RWPE2 (cell line): Measurements from ENCODE around the gene LRRTM4.

ENCODE experiments used
- ATAC-seq: fragments of 200-7000 bp; cut with Tn5 transposase; 3 replicates; pipeline ENCODE4 v1.9.1; 2021; ENCODE audit warnings: low read depth
- DNase-seq: peaks from one replicate; pipeline ENCODE4 v3.0.0-alpha.2; 2020; ENCODE audit warnings: low spot score
- H3K27ac ChIP-seq: fragments of 450-650 bp; 2 replicates; pipeline ENCODE4 v1.5.1; 2017; ENCODE audit warnings: mild to moderate bottlenecking; ENCODE audit not compliant: poor library complexity, severe bottlenecking
- H3K27me3 ChIP-seq: fragments of 250-450 bp; sonication (Bioruptor Pico); 2 replicates; pipeline ENCODE4 v1.5.1; 2021; ENCODE audit warnings: mild to moderate bottlenecking, moderate library complexity; ENCODE audit not compliant: insufficient read depth, poor library complexity, severe bottlenecking
- H3K36me3 ChIP-seq: fragments of 250-450 bp; sonication (Bioruptor Pico); 2 replicates; pipeline ENCODE4 v1.5.1; 2020; ENCODE audit warnings: low read depth, mild to moderate bottlenecking, moderate library complexity
- H3K4me1 ChIP-seq: fragments of 250-450 bp; sonication (Bioruptor Pico); 2 replicates; pipeline ENCODE4 v1.5.1; 2021; ENCODE audit warnings: mild to moderate bottlenecking, moderate library complexity; ENCODE audit not compliant: insufficient read depth, poor library complexity, severe bottlenecking
- H3K4me3 ChIP-seq: fragments of 250-450 bp; sonication (Bioruptor Pico); 2 replicates; pipeline ENCODE4 v1.5.1; 2021; ENCODE audit warnings: mild to moderate bottlenecking, moderate library complexity; ENCODE audit not compliant: severe bottlenecking
- H3K9me3 ChIP-seq: fragments of 250-450 bp; sonication (Bioruptor Pico); 2 replicates; pipeline ENCODE4 v1.5.1; 2021; ENCODE audit warnings: mild to moderate bottlenecking, moderate library complexity; ENCODE audit not compliant: severe bottlenecking
- CTCF ChIP-seq: fragments of 450-650 bp; IDR thresholded peaks from one replicate; pipeline ENCODE4 v1.5.1; 2017; ENCODE audit warnings: mild to moderate bottlenecking, moderate library complexity; ENCODE audit not compliant: poor library complexity, severe bottlenecking

The LRRTM4 gene

DNA sequence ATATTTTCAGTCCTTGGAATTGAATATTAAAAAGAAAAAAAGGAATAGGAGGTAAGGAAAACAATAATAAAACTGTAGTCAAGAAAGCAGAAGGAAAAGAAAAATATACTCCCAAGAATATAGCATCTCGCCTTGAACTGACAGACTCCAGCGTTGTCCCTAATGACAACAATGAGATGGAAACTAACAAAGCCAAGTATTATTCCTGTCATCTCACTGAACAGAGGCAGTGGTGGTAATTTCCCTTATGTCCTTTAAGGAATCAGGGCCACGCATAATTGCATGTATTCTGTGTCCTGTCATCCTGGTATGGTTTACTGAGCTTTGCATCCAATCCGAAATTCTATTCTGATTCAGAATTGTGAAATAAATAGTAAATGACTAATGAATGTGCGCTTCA, 158.9 kb downstream of the LRRTM4 start:
- Histone ChIP-seq H3K4me1 (no peaks in the 10 kb centered on the region), H3K36me3 (no peaks in the 10 kb centered on the region), H3K4me3 (no peak overlapping the region), H3K9me3 (no peaks in the 10 kb centered on the region), H3K27me3 (no peaks in the 10 kb centered on the region), H3K27ac (no peak overlapping the region)
- ATAC-seq, result no peak
- no peak for TF ChIP-seq CTCF
- DNase-seq, result no peak

DNA sequence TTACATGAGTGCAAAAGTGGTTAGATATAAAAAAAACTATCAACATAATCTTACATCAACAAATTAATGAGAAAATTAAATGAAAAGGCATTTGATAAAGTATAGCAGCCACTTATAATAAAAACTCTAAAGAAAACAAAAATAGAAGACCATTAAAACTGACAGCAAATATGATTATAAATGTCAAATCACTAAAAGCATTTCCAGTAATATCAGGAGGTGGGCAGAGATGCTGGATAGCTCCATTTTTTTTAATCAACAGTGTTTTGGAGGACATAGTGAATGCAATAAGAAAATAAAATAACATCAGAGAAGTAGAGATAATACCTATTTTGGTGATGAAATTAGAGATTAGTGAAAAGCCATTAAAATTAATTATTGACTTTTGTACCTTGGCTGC, 173.4 kb downstream of the LRRTM4 start:
- DNase-seq (no peak), ATAC-seq (no peak)
- no peaks in the 10 kb centered on the region for H3K9me3 ChIP-seq
- TF ChIP-seq CTCF, result no peak
- no peaks in the 10 kb centered on the region for H3K36me3 ChIP-seq
- no peaks in the 10 kb centered on the region for H3K27me3 ChIP-seq
- no peak overlapping the region for H3K27ac ChIP-seq
- H3K4me3 ChIP-seq, result no peak overlapping the region
- H3K4me1 ChIP-seq, result no peaks in the 10 kb centered on the region

- no peaks in the 10 kb centered on the region for H3K27me3 ChIP-seq
- ATAC-seq, result no peak
- no peak for DNase-seq
- H3K27ac ChIP-seq, result no peak overlapping the region
- H3K4me1 ChIP-seq, result no peaks in the 10 kb centered on the region
- no peaks in the 10 kb centered on the region for H3K36me3 ChIP-seq
- TF ChIP-seq CTCF, result no peak
- no peak overlapping the region for H3K4me3 ChIP-seq
- no peaks in the 10 kb centered on the region for H3K9me3 ChIP-seq
Measured at GRCh38 chr2:77336013-77336412, 186.2 kb downstream of the LRRTM4 start.

GRCh38 chr2:77328134-77328931, 193.8 kb downstream of the LRRTM4 start:
- TF ChIP-seq CTCF, result no peak

GRCh38 chr2:77325395-77325794, 196.8 kb downstream of the LRRTM4 start:
- no peak for TF ChIP-seq CTCF
- no peak for ATAC-seq
- Histone ChIP-seq H3K9me3 (no peaks in the 10 kb centered on the region), H3K4me1 (no peaks in the 10 kb centered on the region), H3K27me3 (no peaks in the 10 kb centered on the region), H3K27ac (no peak overlapping the region), H3K36me3 (no peaks in the 10 kb centered on the region), H3K4me3 (no peak overlapping the region)
- no peak for DNase-seq

More at GRCh38 chr2:77328134-77328931, 193.8 kb downstream of the LRRTM4 start:
- H3K27ac ChIP-seq, result no peak overlapping the region
- no peak overlapping the region for H3K4me3 ChIP-seq
- no peaks in the 10 kb centered on the region for H3K36me3 ChIP-seq
- DNase-seq (no peak), ATAC-seq (no peak)
- no peaks in the 10 kb centered on the region for H3K27me3 ChIP-seq
- H3K9me3 ChIP-seq, result no peaks in the 10 kb centered on the region
- H3K4me1 ChIP-seq, result no peaks in the 10 kb centered on the region
